ENCODE data around the gene PCDHGB5.
"Not testable (repeated sequence)": the region's sequence is repeated elsewhere in the genome, so short reads cannot be mapped to it uniquely, and the experiment has no call there.

The PCDHGB5 gene

GRCh38 chr5:141397756-141398551, at the start of gene PCDHGB5:
Gene PCDHGB5 (plus strand): TSS chr5:141397947. CDS start chr5:141398128, 181 bp downstream.
- DNase-seq (ENCODE audit: low spot score) = peak; percentile 67

GRCh38 chr5:141349917-141350619, 47.7 kb upstream of the PCDHGB5 start, which contains the start of gene PCDHGB1:
Gene PCDHGB1 (plus strand): TSS chr5:141350099. CDS start chr5:141350261, 162 bp downstream.
- DNase-seq (ENCODE audit: low spot score) = peak; percentile 74

- no peak for DNase-seq (ENCODE audit: low spot score)
Observed at GRCh38 chr5:141351591-141351990, 46.2 kb upstream of the PCDHGB5 start.

GRCh38 chr5:141354900-141355469, 42.8 kb upstream of the PCDHGB5 start, which contains the start of gene PCDHGA4:
Gene PCDHGA4 (plus strand): TSS chr5:141355021. CDS start chr5:141355108, 87 bp downstream.
- no peak for DNase-seq (ENCODE audit: low spot score)

- DNase-seq (ENCODE audit: low spot score) = no peak
Observed at GRCh38 chr5:141355641-141356040, 42.1 kb upstream of the PCDHGB5 start.

GRCh38 chr5:141356133-141356532, 41.6 kb upstream of the PCDHGB5 start:
- no peak for DNase-seq (ENCODE audit: low spot score)

GRCh38 chr5:141356950-141357349, 40.8 kb upstream of the PCDHGB5 start:
- DNase-seq (ENCODE audit: low spot score) = no peak

- peak; percentile 54 for DNase-seq (ENCODE audit: low spot score)
Observed at GRCh38 chr5:141359790-141360426, 37.8 kb upstream of the PCDHGB5 start, which contains the start of gene PCDHGB2. Gene PCDHGB2 (plus strand): TSS chr5:141359994. CDS start chr5:141360136, 142 bp downstream.

GRCh38 chr5:141360685-141361084, 37.1 kb upstream of the PCDHGB5 start:
- DNase-seq (ENCODE audit: low spot score) = no peak

GRCh38 chr5:141362719-141363118, 35.0 kb upstream of the PCDHGB5 start:
- DNase-seq (ENCODE audit: low spot score) = no peak

- peak; percentile 17 for DNase-seq (ENCODE audit: low spot score)
Observed at GRCh38 chr5:141363952-141364660, 33.6 kb upstream of the PCDHGB5 start, which contains the start of gene PCDHGA5. Gene PCDHGA5 (plus strand): TSS chr5:141364162. CDS start chr5:141364331, 169 bp downstream.

- DNase-seq (ENCODE audit: low spot score) = no peak
Observed at GRCh38 chr5:141366016-141366896, 31.5 kb upstream of the PCDHGB5 start.

- DNase-seq (ENCODE audit: low spot score) = peak; percentile 66
Observed at GRCh38 chr5:141369994-141370848, 27.5 kb upstream of the PCDHGB5 start, which contains the start of gene PCDHGB3. Gene PCDHGB3 (plus strand): TSS chr5:141370242. CDS start chr5:141370395, 153 bp downstream.

GRCh38 chr5:141371572-141372475, 25.9 kb upstream of the PCDHGB5 start:
- no peak for DNase-seq (ENCODE audit: low spot score)

GRCh38 chr5:141373673-141374317, 24.0 kb upstream of the PCDHGB5 start, which contains the start of gene PCDHGA6:
Gene PCDHGA6 (plus strand): TSS chr5:141373891. CDS start chr5:141374084, 193 bp downstream.
- DNase-seq (ENCODE audit: low spot score) = peak; percentile 39

- no peak for DNase-seq (ENCODE audit: low spot score)
Observed at GRCh38 chr5:141374627-141375026, 23.1 kb upstream of the PCDHGB5 start.

- not testable (repeated sequence) for DNase-seq (ENCODE audit: low spot score)
Observed at GRCh38 chr5:141375444-141376155, 22.1 kb upstream of the PCDHGB5 start.
